GM19324 (cell line): ENCODE measurements around the gene CATSPERE.

Source experiments
- ATAC-seq: cut with Tn5 transposase; IDR thresholded peaks from one replicate; pipeline ENCODE4 v1.9.1; 2021; ENCODE audit warnings: mild to moderate bottlenecking, moderate library complexity; ENCODE audit not compliant: unreplicated experiment, low FRiP score

CATSPERE gene

GRCh38 chr1:244614879-244615278 lies 153.8 kb downstream of the CATSPERE start:
- ATAC-seq, result no peak

- ATAC-seq, result no peak
These were observed 154.2 kb downstream of the CATSPERE start for GRCh38 chr1:244615301-244615700.

- no peak for ATAC-seq
These were observed 165.6 kb downstream of the CATSPERE start for GRCh38 chr1:244626709-244627108.

- ATAC-seq, result no peak
These were observed 167.7 kb downstream of the CATSPERE start for GRCh38 chr1:244628789-244629188.

GRCh38 chr1:244633140-244633539 lies 172.1 kb downstream of the CATSPERE start:
- no peak for ATAC-seq

GRCh38 chr1:244634546-244634945 lies 173.5 kb downstream of the CATSPERE start:
- no peak for ATAC-seq

GRCh38 chr1:244636488-244637259 lies 175.6 kb downstream of the CATSPERE start:
- ATAC-seq, result no peak

GRCh38 chr1:244639561-244639960 lies 178.5 kb downstream of the CATSPERE start:
- ATAC-seq, result no peak

GRCh38 chr1:244640917-244641316 lies 179.8 kb downstream of the CATSPERE start:
- no peak for ATAC-seq

GRCh38 chr1:244642526-244642925 lies 181.5 kb downstream of the CATSPERE start:
- ATAC-seq, result no peak

- no peak for ATAC-seq
These were observed 181.9 kb downstream of the CATSPERE start for GRCh38 chr1:244642988-244643387.

GRCh38 chr1:244645414-244645813 lies 184.3 kb downstream of the CATSPERE start:
- no peak for ATAC-seq

GRCh38 chr1:244645890-244646289 lies 184.8 kb downstream of the CATSPERE start:
- no peak for ATAC-seq

GRCh38 chr1:244647819-244648218 lies 186.7 kb downstream of the CATSPERE start:
- no peak for ATAC-seq

- ATAC-seq, result no peak
These were observed 191.0 kb downstream of the CATSPERE start for GRCh38 chr1:244651956-244652622.

GRCh38 chr1:244652623-244653438 lies 191.8 kb downstream of the CATSPERE start, which contains the start of gene DESI2:
DESI2 (plus strand) TSS chr1:244653126; CDS start chr1:244653314, 188 bp downstream.
- peak; percentile 98 for ATAC-seq

GRCh38 chr1:244653439-244654107 lies 192.5 kb downstream of the CATSPERE start:
- ATAC-seq, result no peak

GRCh38 chr1:244654108-244655038 lies 193.3 kb downstream of the CATSPERE start:
- no peak for ATAC-seq

- ATAC-seq, result no peak
These were observed 194.1 kb downstream of the CATSPERE start for GRCh38 chr1:244655186-244655585.
